CD4-positive, CD25-positive, alpha-beta regulatory T cell (primary cell): ENCODE data around the gene RGL1. TPM values are rescaled to one million over a fixed set of nuclear protein-coding genes. Genes with fewer than 3 reads are reported as not detected.

Source experiments
- ATAC-seq, 2 donors: fragments of 150-1000 bp; cut with Tn5 transposase; one replicate each; pipeline ENCODE4 v1.10.0; 2021; ENCODE audit warnings: low read depth in 2 of 2, moderate number of reproducible peaks in 2 of 2, moderate library complexity in 1 of 2
- DNase-seq, 3 donors: peaks; one replicate each; pipeline versions ENCODE4 v3.0.0 to v3.0.0-alpha.2; 2012 to 2022; ENCODE audit warnings: mixed read lengths in 1 of 3
- H3K27ac ChIP-seq: one replicate; pipeline ENCODE4 v1.7.0; 2013; ENCODE audit warnings: mild to moderate bottlenecking, low read length; ENCODE audit not compliant: insufficient read depth, poor library complexity, severe bottlenecking
- H3K27me3 ChIP-seq: one replicate; pipeline ENCODE4 v1.7.0; 2013; ENCODE audit warnings: low read length; ENCODE audit not compliant: control insufficient read depth, insufficient read depth
- H3K36me3 ChIP-seq: one replicate; pipeline ENCODE4 v1.7.0; 2013; ENCODE audit warnings: mild to moderate bottlenecking, low read length, moderate library complexity; ENCODE audit not compliant: control insufficient read depth, insufficient read depth
- H3K4me1 ChIP-seq: 2 replicates; pipeline ENCODE4 v1.7.0; 2013; ENCODE audit warnings: mild to moderate bottlenecking, low read length; ENCODE audit not compliant: insufficient read depth, control insufficient read depth, poor library complexity, severe bottlenecking
- H3K4me3 ChIP-seq: one replicate; pipeline ENCODE4 v1.7.0; 2013; ENCODE audit warnings: low read depth, mild to moderate bottlenecking, low read length, moderate library complexity
- H3K9me3 ChIP-seq, 2 experiments: 1 replicate in 1 of 2; 2 replicates in 1 of 2; pipeline ENCODE4 v1.7.0; 2013; ENCODE audit warnings: low read length in 2 of 2, mild to moderate bottlenecking in 1 of 2, moderate library complexity in 1 of 2; ENCODE audit not compliant: control insufficient read depth in 2 of 2
- H3K27ac Mint-ChIP-seq, 3 donors: one replicate each; pipeline ENCODE4 v1.8.0; 2020 to 2022; ENCODE audit warnings: mild to moderate bottlenecking in 3 of 3, mixed read lengths in 3 of 3, moderate library complexity in 2 of 3
- H3K27me3 Mint-ChIP-seq: one replicate; pipeline ENCODE4 v1.8.0; 2022; ENCODE audit warnings: mild to moderate bottlenecking, mixed read lengths
- H3K36me3 Mint-ChIP-seq: one replicate; pipeline ENCODE4 v1.8.0; 2020; ENCODE audit warnings: mixed read lengths
- H3K4me1 Mint-ChIP-seq, 4 donors: one replicate each; pipeline ENCODE4 v1.8.0; 2020 to 2022; ENCODE audit warnings: mixed read lengths in 4 of 4, mild to moderate bottlenecking in 1 of 4
- H3K4me3 Mint-ChIP-seq, 4 donors: one replicate each; pipeline ENCODE4 v1.8.0; 2020 to 2022; ENCODE audit warnings: mild to moderate bottlenecking in 4 of 4, mixed read lengths in 4 of 4, moderate library complexity in 3 of 4
- H3K9me3 Mint-ChIP-seq, 7 donors: one replicate each; pipeline ENCODE4 v1.8.0; 2020 to 2022; ENCODE audit warnings: mixed read lengths in 7 of 7, mild to moderate bottlenecking in 3 of 7, moderate library complexity in 2 of 7
- polyA plus RNA-seq, 4 donors: library from polyadenylated mRNA; unstranded; fragments of 300-500 nt; fragmentation: Illumina TruSeq; gene quantifications; one replicate each; pipeline ENCODE4 v1.2.3, GENCODE V29; 2021
- total RNA-seq: library from RNA; stranded (reverse); gene quantifications from one replicate; pipeline ENCODE4 v1.2.3, GENCODE V29; 2022

RGL1 gene
- total and polyA plus RNA-seq, 5 donors from 2014 or later: 1.4 to 2.8 (median 1.9) TPM

GRCh38 chr1:183913567-183913993, 108.7 kb downstream of the RGL1 start:
- Mint-ChIP-seq H3K36me3 (peaks cover 22% of the 10 kb centered on the region), H3K9me3 (peaks cover 0 to 1% (median 0%) of the 10 kb centered on the region in 7 donors), H3K4me3 (no peak overlapping the region), H3K4me1 (peaks cover 10 to 12% (median 11%) of the 10 kb centered on the region in 4 donors), H3K27me3 (no peaks in the 10 kb centered on the region), H3K27ac (no peak overlapping the region)
- H3K9me3 ChIP-seq: no peaks in the 10 kb centered on the region
- H3K27ac ChIP-seq: no peak overlapping the region
- no peak overlapping the region for H3K4me3 ChIP-seq
- DNase-seq (no peak), ATAC-seq (no peak)
- no peaks in the 10 kb centered on the region for H3K27me3 ChIP-seq
- no peaks in the 10 kb centered on the region for H3K36me3 ChIP-seq
- peaks cover 8% of the 10 kb centered on the region for H3K4me1 ChIP-seq

DNA sequence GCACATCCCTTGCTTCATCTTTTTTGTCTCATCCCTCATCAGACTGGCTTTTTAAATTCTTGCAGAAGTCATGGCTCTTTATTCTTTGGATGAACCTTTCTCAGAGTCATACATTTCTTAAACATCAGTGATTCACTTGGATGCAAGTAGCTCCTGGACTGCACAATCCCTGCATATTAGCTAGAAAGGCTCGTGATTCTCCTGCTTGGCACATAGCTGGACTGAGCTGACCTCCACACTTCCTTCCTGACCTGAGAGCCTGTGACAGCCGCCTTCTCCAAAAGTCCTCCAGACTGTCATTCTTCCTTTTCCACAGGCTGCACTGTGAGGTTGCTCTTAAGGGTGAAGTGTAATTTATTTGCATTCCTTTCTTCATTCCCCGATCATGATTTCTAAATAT, 109.4 kb downstream of the RGL1 start:
- Mint-ChIP-seq H3K36me3 (peaks cover 19% of the 10 kb centered on the region), H3K4me3 (no peak overlapping the region), H3K27ac (no peak overlapping the region), H3K4me1 (peaks cover 10 to 12% (median 11%) of the 10 kb centered on the region in 4 donors), H3K27me3 (no peaks in the 10 kb centered on the region), H3K9me3 (peaks cover 0 to 1% (median 0%) of the 10 kb centered on the region in 7 donors)
- ATAC-seq (no peak), DNase-seq (no peak)
- no peaks in the 10 kb centered on the region for H3K27me3 ChIP-seq
- H3K9me3 ChIP-seq: no peaks in the 10 kb centered on the region
- no peak overlapping the region for H3K27ac ChIP-seq
- no peak overlapping the region for H3K4me3 ChIP-seq
- no peaks in the 10 kb centered on the region for H3K36me3 ChIP-seq
- peaks cover 8% of the 10 kb centered on the region for H3K4me1 ChIP-seq

GRCh38 chr1:183914891-183915290, 110.0 kb downstream of the RGL1 start:
- H3K36me3 Mint-ChIP-seq: peaks cover 19% of the 10 kb centered on the region
- no peak overlapping the region for H3K4me3 Mint-ChIP-seq
- Histone ChIP-seq H3K27ac (no peak overlapping the region), H3K9me3 (no peaks in the 10 kb centered on the region), H3K4me3 (no peak overlapping the region), H3K4me1 (peaks cover 8% of the 10 kb centered on the region), H3K27me3 (no peaks in the 10 kb centered on the region), H3K36me3 (no peaks in the 10 kb centered on the region)
- no peak for DNase-seq
- ATAC-seq: no peak
- H3K4me1 Mint-ChIP-seq: peaks cover 10 to 12% (median 11%) of the 10 kb centered on the region in 4 donors
- peaks cover 0 to under 1% (median 0%) of the 10 kb centered on the region in 7 donors for H3K9me3 Mint-ChIP-seq
- H3K27ac Mint-ChIP-seq: no peak overlapping the region
- H3K27me3 Mint-ChIP-seq: no peaks in the 10 kb centered on the region

- H3K9me3 Mint-ChIP-seq: no peaks in the 10 kb centered on the region
These were observed 110.9 kb downstream of the RGL1 start for GRCh38 chr1:183915625-183916510.

DNA sequence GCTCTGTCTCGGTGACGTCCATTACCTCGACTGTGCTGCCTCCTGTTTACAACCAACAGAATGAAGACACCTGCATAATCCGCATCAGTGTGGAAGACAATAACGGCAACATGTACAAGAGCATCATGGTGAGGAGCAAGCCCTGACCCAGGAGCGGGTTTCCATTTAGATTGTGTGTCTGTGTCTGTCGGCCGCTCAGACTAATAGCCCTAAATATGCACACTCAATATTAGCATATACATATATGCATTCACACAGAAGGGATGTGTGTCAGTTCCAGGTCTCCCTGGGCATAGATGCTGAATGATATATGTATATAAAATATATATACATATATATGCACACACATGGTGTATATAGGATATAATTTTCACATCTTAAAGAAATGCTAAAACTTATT, 111.7 kb downstream of the RGL1 start:
- H3K36me3 Mint-ChIP-seq: peaks cover 19% of the 10 kb centered on the region
- Histone ChIP-seq H3K9me3 (no peaks in the 10 kb centered on the region), H3K4me3 (no peak overlapping the region), H3K27me3 (no peaks in the 10 kb centered on the region), H3K4me1 (peaks cover 8% of the 10 kb centered on the region), H3K27ac (no peak overlapping the region), H3K36me3 (no peaks in the 10 kb centered on the region)
- peaks cover 5 to 12% (median 11%) of the 10 kb centered on the region in 4 donors for H3K4me1 Mint-ChIP-seq
- H3K9me3 Mint-ChIP-seq: no peaks in the 10 kb centered on the region
- H3K27me3 Mint-ChIP-seq: no peaks in the 10 kb centered on the region
- H3K4me3 Mint-ChIP-seq: no peak overlapping the region
- no peak for ATAC-seq
- H3K27ac Mint-ChIP-seq: peak overlapping the region in 1 of 3 donors; percentile 34
- no peak for DNase-seq

More at GRCh38 chr1:183915625-183916510, 110.9 kb downstream of the RGL1 start:
- H3K4me1 Mint-ChIP-seq: peaks cover 6 to 12% (median 11%) of the 10 kb centered on the region in 4 donors
- H3K4me3 ChIP-seq: peak overlapping the region; percentile 27
- no peak overlapping the region for H3K4me3 Mint-ChIP-seq
- ATAC-seq: peak; percentile 99
- peak overlapping the region in 2 of 3 donors; percentile 34 to 82 for H3K27ac Mint-ChIP-seq
- H3K27me3 ChIP-seq: no peaks in the 10 kb centered on the region
- H3K4me1 ChIP-seq: peaks cover 8% of the 10 kb centered on the region
- H3K27ac ChIP-seq: no peak overlapping the region
- H3K9me3 ChIP-seq: no peaks in the 10 kb centered on the region
- H3K36me3 ChIP-seq: no peaks in the 10 kb centered on the region
- H3K36me3 Mint-ChIP-seq: peaks cover 19% of the 10 kb centered on the region
- peak; percentile 54 to 89 (median 81) for DNase-seq
- no peaks in the 10 kb centered on the region for H3K27me3 Mint-ChIP-seq

GRCh38 chr1:183918589-183918988, 113.7 kb downstream of the RGL1 start:
- Histone ChIP-seq H3K4me3 (no peak overlapping the region), H3K27me3 (no peaks in the 10 kb centered on the region), H3K36me3 (peaks cover 5% of the 10 kb centered on the region), H3K9me3 (no peaks in the 10 kb centered on the region), H3K4me1 (peaks cover 8% of the 10 kb centered on the region), H3K27ac (no peak overlapping the region)
- Mint-ChIP-seq H3K27me3 (no peaks in the 10 kb centered on the region), H3K4me1 (peaks cover 5 to 12% (median 11%) of the 10 kb centered on the region in 4 donors), H3K9me3 (no peaks in the 10 kb centered on the region), H3K36me3 (peaks cover 16% of the 10 kb centered on the region), H3K27ac (no peak overlapping the region), H3K4me3 (no peak overlapping the region)
- no peak for DNase-seq
- no peak for ATAC-seq

DNA sequence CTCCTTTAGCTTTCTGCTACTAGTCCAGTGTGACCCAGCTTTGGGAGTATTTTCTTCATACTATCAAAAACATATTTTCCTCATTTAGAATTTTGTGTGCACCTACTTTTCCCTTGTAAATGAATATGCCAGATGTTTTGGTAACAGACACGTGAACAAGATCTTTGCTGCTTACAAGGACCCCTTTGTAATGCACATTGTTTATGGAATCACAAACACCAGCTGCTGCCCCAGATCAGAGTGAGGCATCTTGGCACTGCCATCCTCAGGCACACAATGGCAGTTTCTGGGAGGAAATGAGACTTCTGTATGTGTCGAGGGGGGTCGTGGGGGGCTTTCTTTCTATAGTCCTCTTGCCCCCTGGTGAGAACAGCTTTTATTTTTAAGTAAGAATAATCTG, 115.7 kb downstream of the RGL1 start:
- Mint-ChIP-seq H3K36me3 (peaks cover 16% of the 10 kb centered on the region), H3K27me3 (no peaks in the 10 kb centered on the region), H3K27ac (no peak overlapping the region), H3K4me3 (peak overlapping the region in 1 of 4 donors; percentile 56), H3K4me1 (peaks cover 5 to 10% (median 9%) of the 10 kb centered on the region in 4 donors), H3K9me3 (peaks cover 0 to 2% (median 0%) of the 10 kb centered on the region in 7 donors)
- Histone ChIP-seq H3K27me3 (no peaks in the 10 kb centered on the region), H3K4me3 (no peak overlapping the region), H3K4me1 (peaks cover 7% of the 10 kb centered on the region), H3K9me3 (no peaks in the 10 kb centered on the region), H3K36me3 (peaks cover 5% of the 10 kb centered on the region), H3K27ac (no peak overlapping the region)
- DNase-seq (no peak), ATAC-seq (no peak)
